Endodermal cell (in vitro differentiated cells): ENCODE measurements around the gene SKAP1. TPM values are rescaled to one million over a fixed set of nuclear protein-coding genes. Genes with fewer than 3 reads are reported as not detected.

Source experiments
- DNase-seq: peaks from one replicate; pipeline ENCODE4 v3.0.0-alpha.2; 2017
- H3K27ac ChIP-seq: 2 replicates; pipeline ENCODE4 v1.5.1; 2013; ENCODE audit warnings: mild to moderate bottlenecking, low read depth, low read length, moderate library complexity
- H3K27me3 ChIP-seq: 2 replicates; pipeline ENCODE4 v1.6.1; 2013; ENCODE audit warnings: mild to moderate bottlenecking, low read length, moderate library complexity; ENCODE audit not compliant: insufficient read depth, control insufficient read depth, poor library complexity, severe bottlenecking
- H3K36me3 ChIP-seq: 2 replicates; pipeline ENCODE4 v1.7.0; 2013; ENCODE audit warnings: mild to moderate bottlenecking, low read length, moderate library complexity; ENCODE audit not compliant: control insufficient read depth, insufficient read depth
- H3K4me1 ChIP-seq: one replicate; pipeline ENCODE4 v1.7.0; 2013; ENCODE audit warnings: low read length; ENCODE audit not compliant: control insufficient read depth, insufficient read depth
- H3K4me3 ChIP-seq: 2 replicates; pipeline ENCODE4 v1.5.1; 2013; ENCODE audit warnings: mild to moderate bottlenecking, low read length, moderate library complexity
- H3K9ac ChIP-seq: 2 replicates; pipeline ENCODE4 v1.6.1; 2013; ENCODE audit warnings: mild to moderate bottlenecking, low read length, moderate library complexity; ENCODE audit not compliant: poor library complexity, severe bottlenecking; ENCODE audit errors: extremely low read depth
- H3K9me3 ChIP-seq: 2 replicates; pipeline ENCODE4 v1.6.1; 2013; ENCODE audit warnings: mild to moderate bottlenecking, low read length, moderate library complexity; ENCODE audit not compliant: control insufficient read depth
- H3K27ac Mint-ChIP-seq: 2 replicates; pipeline ENCODE4 v1.8.0; 2020; ENCODE audit warnings: mixed read lengths
- H3K27me3 Mint-ChIP-seq: 2 replicates; pipeline ENCODE4 v1.8.0; 2021; ENCODE audit warnings: mild to moderate bottlenecking, mixed read lengths; ENCODE audit not compliant: insufficient read depth
- H3K36me3 Mint-ChIP-seq: 2 replicates; pipeline ENCODE4 v1.8.0; 2020; ENCODE audit warnings: low read depth, mixed read lengths
- H3K4me1 Mint-ChIP-seq: 2 replicates; pipeline ENCODE4 v1.8.0; 2020; ENCODE audit warnings: mixed read lengths
- H3K4me3 Mint-ChIP-seq: 2 replicates; pipeline ENCODE4 v1.8.0; 2020; ENCODE audit warnings: mild to moderate bottlenecking, moderate library complexity, mixed read lengths
- H3K9me3 Mint-ChIP-seq: 2 replicates; pipeline ENCODE4 v1.8.0; 2020; ENCODE audit warnings: mild to moderate bottlenecking, mixed read lengths
- WGBS, 2 experiments: methylation state at CpG; one replicate each; pipeline versions ENCODE4 v1.1.5 to v1.1.7; 2013; ENCODE audit warnings: missing lambda C conversion rate in 2 of 2, mixed read lengths in 1 of 2; ENCODE audit not compliant: insufficient coverage in 1 of 2, insufficient read length in 1 of 2; 5-methylcytosine and 5-hydroxymethylcytosine counted together
- total RNA-seq, 2 donors: library from RNA; stranded (reverse); fragmentation: NEBNext Ultra II Directional in 1 of 2; extraction: Animal tissue kit (Norgen Biotek cat#: 25700) in 1 of 2; gene quantifications; 2 replicates in 1 of 2; 3 replicates in 1 of 2; pipeline ENCODE4 v1.2.1, GENCODE V29; 2021
- TF ChIP-seq, protein P1 (sequence below): fragments of 200-600 bp; sonication (generic); conservative IDR thresholded peaks from 2 replicates; pipeline ENCODE4 v1.5.0; 2021; ENCODE audit warnings: antibody characterized with exemption, mild to moderate bottlenecking

The SKAP1 gene
- total RNA-seq, 2 donors from 2014 or later, result 0.31 to 0.53 TPM

- Histone ChIP-seq H3K4me1 (no peaks in the 10 kb centered on the region), H3K27me3 (no peaks in the 10 kb centered on the region), H3K4me3 (no peak overlapping the region), H3K27ac (no peak overlapping the region), H3K36me3 (no peaks in the 10 kb centered on the region), H3K9ac (no peak overlapping the region), H3K9me3 (no peaks in the 10 kb centered on the region)
- H3K4me3 Mint-ChIP-seq, result no peak overlapping the region
- no CpG with 5 or more reads among the region's 1 CpG for WGBS, 2 experiments
- no peaks in the 10 kb centered on the region for H3K36me3 Mint-ChIP-seq
- H3K4me1 Mint-ChIP-seq, result peaks cover 8% of the 10 kb centered on the region
- DNase-seq, result no peak
- TF ChIP-seq, protein P1, sequence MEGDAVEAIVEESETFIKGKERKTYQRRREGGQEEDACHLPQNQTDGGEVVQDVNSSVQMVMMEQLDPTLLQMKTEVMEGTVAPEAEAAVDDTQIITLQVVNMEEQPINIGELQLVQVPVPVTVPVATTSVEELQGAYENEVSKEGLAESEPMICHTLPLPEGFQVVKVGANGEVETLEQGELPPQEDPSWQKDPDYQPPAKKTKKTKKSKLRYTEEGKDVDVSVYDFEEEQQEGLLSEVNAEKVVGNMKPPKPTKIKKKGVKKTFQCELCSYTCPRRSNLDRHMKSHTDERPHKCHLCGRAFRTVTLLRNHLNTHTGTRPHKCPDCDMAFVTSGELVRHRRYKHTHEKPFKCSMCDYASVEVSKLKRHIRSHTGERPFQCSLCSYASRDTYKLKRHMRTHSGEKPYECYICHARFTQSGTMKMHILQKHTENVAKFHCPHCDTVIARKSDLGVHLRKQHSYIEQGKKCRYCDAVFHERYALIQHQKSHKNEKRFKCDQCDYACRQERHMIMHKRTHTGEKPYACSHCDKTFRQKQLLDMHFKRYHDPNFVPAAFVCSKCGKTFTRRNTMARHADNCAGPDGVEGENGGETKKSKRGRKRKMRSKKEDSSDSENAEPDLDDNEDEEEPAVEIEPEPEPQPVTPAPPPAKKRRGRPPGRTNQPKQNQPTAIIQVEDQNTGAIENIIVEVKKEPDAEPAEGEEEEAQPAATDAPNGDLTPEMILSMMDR, result no peak
- H3K9me3 Mint-ChIP-seq, result no peaks in the 10 kb centered on the region
- no peaks in the 10 kb centered on the region for H3K27me3 Mint-ChIP-seq
- H3K27ac Mint-ChIP-seq, result no peak overlapping the region
Observed at GRCh38 chr17:48283907-48284306, 146.1 kb downstream of the SKAP1 start.

- Histone ChIP-seq H3K27me3 (no peaks in the 10 kb centered on the region), H3K27ac (no peak overlapping the region), H3K4me3 (no peak overlapping the region), H3K36me3 (no peaks in the 10 kb centered on the region), H3K9ac (no peak overlapping the region), H3K4me1 (no peaks in the 10 kb centered on the region), H3K9me3 (no peaks in the 10 kb centered on the region)
- no peak overlapping the region for H3K27ac Mint-ChIP-seq
- no peak for DNase-seq
- TF ChIP-seq, protein P1, result no peak
- peaks cover 8% of the 10 kb centered on the region for H3K4me1 Mint-ChIP-seq
- H3K9me3 Mint-ChIP-seq, result no peaks in the 10 kb centered on the region
- no peak overlapping the region for H3K4me3 Mint-ChIP-seq
- H3K27me3 Mint-ChIP-seq, result peaks cover 3% of the 10 kb centered on the region
- H3K36me3 Mint-ChIP-seq, result no peaks in the 10 kb centered on the region
- WGBS, 2 experiments, result 97 to 100% methylated on average over 2 of the region's 2 CpGs
Observed at GRCh38 chr17:48283411-48283810, 146.6 kb downstream of the SKAP1 start.

DNA sequence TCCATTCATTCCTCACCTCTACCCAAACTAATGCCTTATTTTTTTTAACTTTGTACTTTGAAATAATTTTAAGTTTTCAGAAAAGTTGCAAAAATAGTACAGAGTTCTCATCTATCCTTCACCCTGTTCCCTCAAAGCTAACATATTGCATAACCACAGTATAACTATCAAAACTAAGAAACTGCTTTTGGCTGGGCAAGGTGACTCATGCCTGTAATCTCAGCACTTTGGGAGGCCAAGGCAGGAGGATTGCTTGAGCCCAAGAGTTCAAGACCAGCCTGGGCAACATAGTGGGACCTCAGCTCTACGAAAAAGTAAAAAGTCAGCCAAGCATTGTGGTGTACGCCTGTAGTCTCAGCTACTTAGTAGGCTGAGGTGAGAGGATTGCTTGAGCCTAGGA, 147.7 kb downstream of the SKAP1 start:
- Mint-ChIP-seq H3K9me3 (no peaks in the 10 kb centered on the region), H3K27me3 (peaks cover 3% of the 10 kb centered on the region), H3K36me3 (no peaks in the 10 kb centered on the region), H3K4me3 (no peak overlapping the region), H3K27ac (no peak overlapping the region), H3K4me1 (peaks cover 8% of the 10 kb centered on the region)
- H3K36me3 ChIP-seq, result no peaks in the 10 kb centered on the region
- no peak overlapping the region for H3K4me3 ChIP-seq
- H3K9ac ChIP-seq, result no peak overlapping the region
- no peak overlapping the region for H3K27ac ChIP-seq
- WGBS, 2 experiments, result 89 to 90% methylated on average over 2 of the region's 2 CpGs
- TF ChIP-seq, protein P1, result no peak
- no peaks in the 10 kb centered on the region for H3K4me1 ChIP-seq
- no peaks in the 10 kb centered on the region for H3K27me3 ChIP-seq
- no peaks in the 10 kb centered on the region for H3K9me3 ChIP-seq
- DNase-seq, result no peak
